ENCODE results near the gene PTPRG.

PTPRG gene

DNA sequence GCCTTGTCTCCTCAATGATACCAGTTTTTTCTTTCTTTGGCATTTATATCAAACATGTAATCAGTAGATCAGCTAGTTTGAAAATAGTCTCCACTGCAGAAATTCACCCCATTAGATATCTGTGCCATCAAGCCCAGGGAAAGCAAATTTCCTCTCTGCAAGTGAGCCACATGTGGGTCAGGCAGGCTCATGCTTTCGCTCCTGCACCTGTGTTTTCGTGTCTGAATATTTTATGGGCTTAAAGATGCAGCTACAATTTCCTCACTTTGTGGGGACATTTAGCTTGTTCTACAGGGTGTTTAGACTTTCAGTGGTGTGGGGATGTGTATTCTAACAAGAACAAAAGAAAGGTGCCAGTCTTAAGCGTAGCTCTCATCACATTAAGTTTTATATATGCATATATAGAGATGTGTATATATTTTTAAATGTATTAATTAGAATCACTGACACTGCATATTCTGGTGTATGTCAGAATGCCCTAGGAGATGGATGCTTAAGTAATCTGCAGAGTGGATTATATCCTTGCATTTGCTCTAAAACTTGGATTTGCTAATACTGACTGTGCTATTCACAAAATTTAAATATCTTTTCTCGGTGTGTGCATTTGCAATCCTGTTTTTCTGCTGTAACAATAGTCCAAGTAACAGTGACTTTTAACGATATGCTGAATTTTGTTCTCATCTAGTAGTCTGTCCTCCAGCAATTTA lies 372.6 kb downstream of the PTPRG start:
- DNase-seq (ENCODE audit: low read depth) = no peak

DNA sequence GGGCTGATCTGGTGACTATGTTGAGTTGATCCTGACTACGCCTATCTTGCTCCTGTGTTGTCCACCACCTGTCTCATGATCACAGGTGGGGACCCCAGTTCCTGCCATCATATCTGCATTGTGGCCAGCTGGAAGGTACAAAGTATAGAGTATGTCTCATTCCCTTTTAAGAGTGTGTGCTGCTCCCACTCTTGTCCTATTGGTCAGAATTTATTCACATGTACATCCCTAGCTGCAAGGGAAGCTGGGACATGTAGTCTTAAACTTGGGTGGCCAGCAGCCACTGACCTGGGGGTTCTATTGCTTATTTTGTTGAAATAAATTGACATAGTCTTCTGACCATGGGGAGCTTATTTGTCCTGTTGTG lies 373.1 kb downstream of the PTPRG start:
- DNase-seq (ENCODE audit: low read depth) = no peak

GRCh38 chr3:61935814-61936213 lies 374.4 kb downstream of the PTPRG start:
- DNase-seq (ENCODE audit: low read depth) = no peak

DNA sequence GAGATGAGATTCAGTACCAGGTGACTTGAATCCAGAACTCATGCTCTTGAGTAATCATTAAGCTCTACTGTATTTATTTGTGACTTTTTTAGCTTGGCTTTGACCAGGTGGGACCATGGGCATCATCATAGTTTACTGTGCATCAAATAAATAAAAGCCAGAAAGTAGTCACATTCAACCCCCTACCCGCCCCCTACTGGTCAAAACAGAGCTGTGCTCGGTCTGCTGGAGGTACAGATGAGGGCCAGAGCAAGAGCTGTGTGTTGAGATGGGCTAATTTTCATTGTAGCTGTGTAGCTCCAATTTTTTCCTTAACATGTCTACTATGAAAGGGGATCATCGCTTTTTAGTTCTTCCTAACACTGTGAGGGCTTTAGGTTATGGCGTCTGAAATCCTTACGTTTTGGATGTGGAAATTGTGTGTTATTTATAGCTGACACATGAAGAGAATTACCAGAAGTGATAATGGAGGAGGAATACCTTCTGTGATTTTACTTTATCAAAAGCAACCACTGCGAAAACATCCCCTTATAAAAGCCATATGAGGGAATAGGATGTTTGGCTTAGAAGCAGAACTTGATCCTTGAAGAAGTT lies 375.1 kb downstream of the PTPRG start:
- no peak for DNase-seq (ENCODE audit: low read depth)

GRCh38 chr3:61937477-61937876 lies 376.1 kb downstream of the PTPRG start:
- no peak for DNase-seq (ENCODE audit: low read depth)

- DNase-seq (ENCODE audit: low read depth) = no peak
Measured at GRCh38 chr3:61938878-61939549, 377.6 kb downstream of the PTPRG start.

DNA sequence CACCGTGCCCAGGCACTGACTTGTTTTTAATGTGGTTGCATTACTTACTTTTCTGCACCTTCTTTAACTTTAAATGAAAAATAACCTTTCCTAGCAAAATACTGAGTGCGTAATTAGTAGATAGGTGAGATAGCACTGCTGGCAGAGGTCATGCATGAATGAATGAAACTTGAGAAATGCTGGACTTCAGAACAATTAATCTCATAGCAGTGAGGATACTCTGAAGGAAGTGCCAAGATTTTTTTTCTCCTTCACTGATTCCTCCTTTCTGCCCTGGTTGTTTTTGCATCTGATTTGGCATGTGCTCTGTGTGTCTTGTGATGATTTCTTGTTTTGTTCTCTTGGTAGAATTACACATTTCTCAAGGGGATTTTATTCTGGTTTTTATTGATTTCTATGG lies 378.9 kb downstream of the PTPRG start:
- no peak for DNase-seq (ENCODE audit: low read depth)

DNA sequence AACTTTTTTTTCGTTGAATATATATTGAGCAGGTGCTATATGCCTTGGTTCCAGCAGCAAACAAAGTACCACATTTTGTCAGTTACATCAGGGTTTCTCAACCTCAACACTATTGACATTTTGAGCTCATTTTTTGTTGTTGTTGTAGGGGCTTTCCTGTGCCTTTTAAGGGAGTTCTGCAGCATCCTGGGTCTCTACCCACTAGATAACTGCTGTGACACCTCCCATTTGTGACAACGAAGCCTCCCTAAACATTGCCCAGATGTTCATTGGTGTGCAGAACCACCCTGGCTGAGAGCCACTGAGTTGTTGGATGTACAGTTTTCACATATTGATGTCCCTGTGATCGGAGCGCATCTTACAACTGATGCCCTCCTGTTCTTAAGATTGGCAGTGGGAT lies 382.6 kb downstream of the PTPRG start:
- no peak for DNase-seq (ENCODE audit: low read depth)

- DNase-seq (ENCODE audit: low read depth) = no peak
Measured at GRCh38 chr3:61944726-61945125, 383.4 kb downstream of the PTPRG start.

GRCh38 chr3:61945657-61946056 lies 384.3 kb downstream of the PTPRG start:
- no peak for DNase-seq (ENCODE audit: low read depth)

- no peak for DNase-seq (ENCODE audit: low read depth)
Measured at GRCh38 chr3:61946570-61947324, 385.4 kb downstream of the PTPRG start.

- no peak for DNase-seq (ENCODE audit: low read depth)
Measured at GRCh38 chr3:61947456-61947855, 386.1 kb downstream of the PTPRG start.

DNA sequence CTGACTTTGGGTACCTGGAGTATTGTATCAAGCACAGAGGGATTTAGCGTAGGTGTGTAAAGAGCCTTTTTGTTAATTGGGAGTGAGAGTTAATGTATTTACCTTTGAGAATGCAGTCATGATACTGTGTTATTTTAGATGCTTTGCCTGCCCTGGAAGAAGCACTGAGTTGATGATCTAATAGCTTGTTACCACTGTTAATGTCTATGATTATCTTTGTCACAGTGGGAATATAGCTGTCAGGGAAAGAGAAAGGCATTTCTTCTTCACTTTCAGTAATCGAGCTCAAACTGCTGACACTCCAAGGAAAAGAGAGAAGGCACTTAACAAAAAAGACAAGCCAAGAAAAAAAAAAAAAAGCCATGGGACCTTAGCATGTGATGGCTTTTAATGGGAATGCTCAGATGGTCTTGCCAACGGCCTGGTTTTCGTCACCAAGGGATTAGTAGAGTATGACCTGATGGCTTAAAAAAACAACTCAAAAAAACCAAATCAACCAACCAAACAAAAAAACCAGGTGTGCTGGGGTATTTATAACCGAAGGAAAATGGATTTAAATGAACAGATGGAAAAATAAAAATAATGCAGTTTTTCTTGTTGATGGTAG lies 387.4 kb downstream of the PTPRG start:
- DNase-seq (ENCODE audit: low read depth) = no peak

GRCh38 chr3:61954097-61954540 lies 392.7 kb downstream of the PTPRG start:
- no peak for DNase-seq (ENCODE audit: low read depth)

- DNase-seq (ENCODE audit: low read depth) = no peak
Measured at GRCh38 chr3:61955483-61955882, 394.1 kb downstream of the PTPRG start.

GRCh38 chr3:61956236-61956635 lies 394.9 kb downstream of the PTPRG start:
- no peak for DNase-seq (ENCODE audit: low read depth)

DNA sequence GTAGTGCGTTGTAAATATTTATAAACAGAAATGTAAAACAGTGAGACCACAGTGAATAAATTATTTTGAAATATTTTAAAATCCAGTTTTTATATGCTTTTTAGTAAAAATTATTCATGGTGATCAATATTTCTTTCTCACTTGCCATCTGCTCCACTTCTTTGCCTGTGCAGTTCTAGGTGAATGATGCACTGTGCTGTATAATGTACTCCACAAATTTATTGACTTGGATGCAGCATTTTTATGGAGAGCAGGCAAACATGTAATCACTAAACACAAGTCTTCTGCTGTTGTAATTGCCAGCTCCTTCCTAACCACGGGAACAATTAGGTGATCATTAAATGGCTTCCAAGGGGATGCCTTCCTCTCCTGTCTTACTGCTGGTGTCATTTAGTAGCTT lies 395.9 kb downstream of the PTPRG start:
- DNase-seq (ENCODE audit: low read depth) = no peak

DNA sequence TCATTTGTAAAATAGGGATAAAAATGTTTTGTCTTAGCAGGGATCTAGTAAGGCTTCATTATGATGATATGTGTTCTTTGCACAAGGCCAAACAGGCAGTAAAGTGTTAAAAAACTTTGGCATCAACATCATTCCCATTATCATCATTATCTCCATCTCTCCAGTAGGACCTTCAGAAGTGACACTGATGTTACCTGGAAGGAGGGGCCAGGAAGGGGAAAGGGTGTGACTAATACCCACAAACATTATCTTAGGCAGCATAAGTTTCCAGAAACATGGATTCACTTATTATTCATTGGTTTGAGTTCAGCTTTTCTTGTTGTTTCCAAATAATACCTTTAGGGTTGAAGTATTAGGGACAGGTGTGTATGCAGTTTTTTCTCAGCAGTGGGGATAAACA lies 399.6 kb downstream of the PTPRG start:
- DNase-seq (ENCODE audit: low read depth) = no peak

GRCh38 chr3:61961900-61962299 lies 400.5 kb downstream of the PTPRG start:
- no peak for DNase-seq (ENCODE audit: low read depth)

DNA sequence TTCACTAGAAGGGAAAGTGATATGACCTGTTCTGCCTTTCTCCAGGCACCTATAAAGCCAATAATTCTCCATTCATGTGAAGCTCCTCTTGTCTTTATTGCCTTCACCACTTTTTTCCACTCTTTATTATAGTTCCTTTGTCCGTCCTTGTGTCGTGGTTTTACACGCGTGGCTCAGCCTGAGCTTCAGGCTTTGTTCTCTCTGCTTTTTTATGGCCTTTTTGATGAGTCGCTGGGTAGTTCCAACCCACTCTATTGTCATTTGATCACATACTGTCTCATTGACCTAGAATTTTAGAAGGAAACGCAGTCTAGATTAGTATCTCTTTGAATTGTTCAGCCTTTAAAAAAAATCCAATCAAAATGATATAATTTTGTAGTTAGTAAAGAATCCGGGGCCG lies 403.2 kb downstream of the PTPRG start:
- DNase-seq (ENCODE audit: low read depth) = no peak

- no peak for DNase-seq (ENCODE audit: low read depth)
Measured at GRCh38 chr3:61965770-61966131, 404.4 kb downstream of the PTPRG start.

- DNase-seq (ENCODE audit: low read depth) = no peak
Measured at GRCh38 chr3:61966200-61966599, 404.8 kb downstream of the PTPRG start.

Data from stimulated activated CD8-positive, alpha-beta memory T cell treated with anti-CD3 and anti-CD28 coated beads, Interleukin-7, amount 100 ng/mL, for 24 hours (primary cell).